ENCODE data around the gene ATP5IF1.
A peak's percentile ranks its signal among the peaks of the same experiment; 100 is the strongest.

The ATP5IF1 gene

DNA sequence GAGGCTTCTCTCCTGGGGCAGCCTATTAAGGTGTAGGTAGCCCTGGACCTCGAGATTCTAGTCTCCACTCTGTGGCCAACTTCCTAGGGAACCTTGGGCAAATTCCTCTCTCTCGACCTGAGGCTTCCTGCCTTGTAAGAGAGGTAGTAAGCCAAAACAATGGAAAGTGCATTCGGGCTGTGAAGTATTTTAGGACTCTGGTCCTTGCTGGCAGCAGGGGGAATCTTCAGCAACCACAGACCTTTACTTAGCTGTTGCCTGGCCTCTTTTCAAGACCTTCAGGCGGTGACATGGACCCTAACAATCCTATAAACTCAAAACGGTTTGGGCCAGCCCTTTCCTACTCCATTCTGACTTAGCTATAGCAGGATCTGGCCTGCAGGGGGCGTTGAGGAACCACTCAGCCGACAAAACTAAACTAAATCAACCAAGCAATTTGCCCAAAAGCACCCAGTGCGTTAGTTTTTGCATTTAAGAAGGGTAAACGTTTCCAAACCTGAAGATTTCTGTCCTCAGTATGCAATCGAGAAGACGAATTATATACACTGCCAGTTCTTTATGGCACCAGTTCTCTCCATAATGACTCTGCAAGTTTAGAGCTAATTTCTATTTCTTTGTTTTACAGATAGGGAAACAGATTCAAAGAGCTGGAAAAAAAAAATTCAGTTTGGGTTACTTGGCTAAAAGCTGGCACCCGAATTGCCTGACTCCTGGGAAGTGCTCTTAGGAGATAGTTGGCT is 12.5 kb downstream of the ATP5IF1 start:
- peaks cover 3% of the 10 kb centered on the region for H3K36me3 ChIP-seq (ENCODE audit: insufficient read depth, insufficient read length, low read length)
- H3K27me3 ChIP-seq (ENCODE audit: insufficient read depth, insufficient read length): no peaks in the 10 kb centered on the region
- H3K4me1 ChIP-seq (ENCODE audit: insufficient read depth, insufficient read length): peaks cover 17% of the 10 kb centered on the region
- H3K4me3 ChIP-seq (ENCODE audit: insufficient read length, low read depth): no peak overlapping the region
- TF ChIP-seq ZNF274 (IDR thresholded peaks at IDR 0.05; ENCODE audit: low read depth, low read length): no peak
- no peak for TF ChIP-seq YY1 (IDR thresholded peaks at IDR 0.05; ENCODE audit: insufficient read depth, insufficient read length)
- TF ChIP-seq SUZ12 (IDR thresholded peaks at IDR 0.05; ENCODE audit: extremely low read depth, insufficient read depth, insufficient read length): no peak
- DNase-seq (ENCODE audit: low read depth, low spot score): no peak
- H3K9me3 ChIP-seq (ENCODE audit: insufficient read depth, low read length): no peaks in the 10 kb centered on the region
- H3K9ac ChIP-seq (ENCODE audit: insufficient read length, low read depth): peak overlapping the region; percentile 21

DNA sequence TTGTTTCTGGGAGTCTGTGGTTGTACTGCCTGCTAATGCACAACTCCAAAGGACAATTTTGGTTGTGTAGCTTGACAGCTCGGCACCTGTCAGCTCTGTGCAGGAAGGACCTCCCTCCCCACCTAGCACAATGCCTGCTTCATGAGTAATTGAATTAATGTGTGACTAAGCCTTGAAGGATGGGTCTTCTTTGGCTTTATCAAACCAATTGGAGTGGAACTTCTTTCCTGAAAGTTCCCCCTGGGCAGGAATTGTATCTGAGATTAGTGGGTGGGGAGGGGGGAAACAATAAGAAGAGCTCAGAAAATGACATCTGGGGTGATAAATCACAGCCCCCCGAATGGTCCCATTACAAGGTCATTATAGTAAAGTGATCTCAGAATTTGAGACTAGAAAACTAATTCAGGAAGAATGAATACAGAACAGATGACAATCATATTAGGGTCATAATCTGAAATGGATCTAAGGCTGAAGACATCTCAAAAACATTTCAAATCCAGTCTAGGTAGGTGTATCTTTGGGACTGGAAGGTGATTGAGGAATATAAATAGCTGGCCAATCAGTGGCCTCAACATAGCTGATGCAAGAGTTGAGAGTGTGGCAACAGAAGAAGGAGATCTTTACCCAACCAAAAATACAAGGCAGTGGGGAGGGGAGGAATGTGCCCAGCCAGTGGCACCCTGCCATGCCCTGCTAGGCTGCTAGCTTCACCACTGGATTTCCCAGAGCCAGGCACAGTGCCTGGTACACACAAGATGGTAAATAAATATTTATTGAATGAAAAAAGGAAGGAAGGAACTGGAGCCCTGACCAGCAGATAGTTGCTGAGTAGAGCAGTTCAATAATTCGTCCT is 13.3 kb downstream of the ATP5IF1 start:
- DNase-seq (ENCODE audit: low read depth, low spot score): no peak
- Histone ChIP-seq H3K27me3 (ENCODE audit: insufficient read depth, insufficient read length) (no peaks in the 10 kb centered on the region), H3K9me3 (ENCODE audit: insufficient read depth, low read length) (no peaks in the 10 kb centered on the region), H3K36me3 (ENCODE audit: insufficient read depth, insufficient read length, low read length) (peaks cover 3% of the 10 kb centered on the region), H3K4me3 (ENCODE audit: insufficient read length, low read depth) (no peak overlapping the region), H3K9ac (ENCODE audit: insufficient read length, low read depth) (peak overlapping the region; percentile 21), H3K4me1 (ENCODE audit: insufficient read depth, insufficient read length) (peaks cover 17% of the 10 kb centered on the region)
- TF ChIP-seq ZNF274 (IDR thresholded peaks at IDR 0.05; ENCODE audit: low read depth, low read length): no peak
- TF ChIP-seq YY1 (IDR thresholded peaks at IDR 0.05; ENCODE audit: insufficient read depth, insufficient read length): no peak
- TF ChIP-seq SUZ12 (IDR thresholded peaks at IDR 0.05; ENCODE audit: extremely low read depth, insufficient read depth, insufficient read length): no peak

GRCh38 chr1:28249866-28250295 is 14.0 kb downstream of the ATP5IF1 start:
- Histone ChIP-seq H3K4me1 (ENCODE audit: insufficient read depth, insufficient read length) (peaks cover 17% of the 10 kb centered on the region), H3K4me3 (ENCODE audit: insufficient read length, low read depth) (no peak overlapping the region), H3K27me3 (ENCODE audit: insufficient read depth, insufficient read length) (no peaks in the 10 kb centered on the region), H3K9ac (ENCODE audit: insufficient read length, low read depth) (peak overlapping the region; percentile 6), H3K36me3 (ENCODE audit: insufficient read depth, insufficient read length, low read length) (peaks cover under 1% of the 10 kb centered on the region), H3K9me3 (ENCODE audit: insufficient read depth, low read length) (no peaks in the 10 kb centered on the region)
- no peak for DNase-seq (ENCODE audit: low read depth, low spot score)
- TF ChIP-seq SUZ12 (IDR thresholded peaks at IDR 0.05; ENCODE audit: extremely low read depth, insufficient read depth, insufficient read length): no peak
- TF ChIP-seq ZNF274 (IDR thresholded peaks at IDR 0.05; ENCODE audit: low read depth, low read length): no peak
- no peak for TF ChIP-seq YY1 (IDR thresholded peaks at IDR 0.05; ENCODE audit: insufficient read depth, insufficient read length)

GRCh38 chr1:28256197-28256827 is 20.4 kb downstream of the ATP5IF1 start:
- Histone ChIP-seq H3K9ac (ENCODE audit: insufficient read length, low read depth) (no peak overlapping the region), H3K4me3 (ENCODE audit: insufficient read length, low read depth) (no peak overlapping the region), H3K36me3 (ENCODE audit: insufficient read depth, insufficient read length, low read length) (no peaks in the 10 kb centered on the region), H3K27me3 (ENCODE audit: insufficient read depth, insufficient read length) (no peaks in the 10 kb centered on the region), H3K9me3 (ENCODE audit: insufficient read depth, low read length) (no peaks in the 10 kb centered on the region), H3K4me1 (ENCODE audit: insufficient read depth, insufficient read length) (peaks cover 4% of the 10 kb centered on the region)
- TF ChIP-seq SUZ12 (IDR thresholded peaks at IDR 0.05; ENCODE audit: extremely low read depth, insufficient read depth, insufficient read length) (no peak), ZNF274 (IDR thresholded peaks at IDR 0.05; ENCODE audit: low read depth, low read length) (no peak), YY1 (IDR thresholded peaks at IDR 0.05; ENCODE audit: insufficient read depth, insufficient read length) (no peak)
- no peak for DNase-seq (ENCODE audit: low read depth, low spot score)

- H3K4me3 ChIP-seq (ENCODE audit: insufficient read length, low read depth): no peak overlapping the region
- DNase-seq (ENCODE audit: low read depth, low spot score): no peak
- TF ChIP-seq ZNF274 (IDR thresholded peaks at IDR 0.05; ENCODE audit: low read depth, low read length): no peak
- no peak for TF ChIP-seq SUZ12 (IDR thresholded peaks at IDR 0.05; ENCODE audit: extremely low read depth, insufficient read depth, insufficient read length)
- TF ChIP-seq YY1 (IDR thresholded peaks at IDR 0.05; ENCODE audit: insufficient read depth, insufficient read length): no peak
- no peak overlapping the region for H3K9ac ChIP-seq (ENCODE audit: insufficient read length, low read depth)
- H3K36me3 ChIP-seq (ENCODE audit: insufficient read depth, insufficient read length, low read length): peaks cover 3% of the 10 kb centered on the region
- no peaks in the 10 kb centered on the region for H3K27me3 ChIP-seq (ENCODE audit: insufficient read depth, insufficient read length)
- no peaks in the 10 kb centered on the region for H3K9me3 ChIP-seq (ENCODE audit: insufficient read depth, low read length)
- H3K4me1 ChIP-seq (ENCODE audit: insufficient read depth, insufficient read length): peaks cover 9% of the 10 kb centered on the region
Measured at GRCh38 chr1:28257736-28258135, 21.8 kb downstream of the ATP5IF1 start.

DNA sequence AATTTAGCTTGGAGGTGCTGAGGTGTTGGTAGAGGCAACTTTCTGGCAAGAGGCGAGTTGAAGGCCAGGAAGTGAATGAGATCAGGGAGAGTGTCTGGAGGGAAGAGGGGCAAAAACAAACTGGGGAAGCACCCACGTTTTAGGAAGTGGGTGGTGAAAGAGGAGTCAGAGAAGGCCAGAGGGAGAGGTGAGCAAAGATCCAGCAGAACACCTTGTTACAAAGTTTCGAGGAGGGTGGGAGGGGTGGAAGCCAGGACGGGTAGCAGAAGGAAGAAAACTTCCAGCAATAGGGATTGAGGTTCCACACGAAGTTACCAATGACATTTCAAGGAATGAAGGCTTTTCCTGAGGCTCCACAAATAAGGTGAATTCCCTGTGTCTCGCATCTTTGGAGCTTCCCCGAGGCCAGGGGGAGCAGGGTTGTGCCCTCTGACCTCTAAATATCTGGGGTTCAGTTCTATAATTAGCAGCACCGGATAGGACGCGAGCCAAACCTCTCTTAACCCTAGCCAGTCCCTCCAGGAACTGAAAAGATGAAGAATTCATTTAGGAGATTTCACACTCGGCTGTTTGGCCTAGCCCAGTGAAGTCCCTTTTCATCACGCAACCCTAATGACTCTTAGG is 22.8 kb downstream of the ATP5IF1 start:
- peaks cover 12% of the 10 kb centered on the region for H3K4me1 ChIP-seq (ENCODE audit: insufficient read depth, insufficient read length)
- peak overlapping the region; percentile 15 for H3K4me3 ChIP-seq (ENCODE audit: insufficient read length, low read depth)
- peaks cover 3% of the 10 kb centered on the region for H3K36me3 ChIP-seq (ENCODE audit: insufficient read depth, insufficient read length, low read length)
- no peaks in the 10 kb centered on the region for H3K9me3 ChIP-seq (ENCODE audit: insufficient read depth, low read length)
- DNase-seq (ENCODE audit: low read depth, low spot score): no peak
- H3K9ac ChIP-seq (ENCODE audit: insufficient read length, low read depth): peak overlapping the region; percentile 2
- no peak for TF ChIP-seq ZNF274 (IDR thresholded peaks at IDR 0.05; ENCODE audit: low read depth, low read length)
- no peak for TF ChIP-seq YY1 (IDR thresholded peaks at IDR 0.05; ENCODE audit: insufficient read depth, insufficient read length)
- no peaks in the 10 kb centered on the region for H3K27me3 ChIP-seq (ENCODE audit: insufficient read depth, insufficient read length)
